H1 (cell line): ENCODE measurements around the gene MOCS3. TPM values are rescaled to one million over a fixed set of nuclear protein-coding genes. Genes with fewer than 3 reads are reported as not detected.

Experiments used
- CTCF ChIA-PET: fragments of 300-600 bp; sonication (Branson Sonifier 250); formaldehyde crosslinking; loops from one replicate; lab custom pipeline; 2021; ENCODE audit not compliant: partially characterized antibody; lab: Charles Lee
- POLR2A ChIA-PET: fragments of 300-600 bp; sonication (Branson Sonifier 250); formaldehyde crosslinking; loops from one replicate; lab custom pipeline; 2021; ENCODE audit warnings: inconsistent platforms; ENCODE audit not compliant: partially characterized antibody; lab: Charles Lee
- DNase-seq, 2 experiments: peaks; one replicate each; pipeline versions ENCODE4 v3.0.0 to v3.0.0-alpha.2; 2010 to 2022; ENCODE audit warnings: low spot score in 2 of 2, low read depth in 1 of 2, mixed read lengths in 1 of 2
- FAIRE-seq: peaks from 2 replicates; lab custom pipeline; 2011; peaks lifted over from hg19 to GRCh38; lab: Jason Lieb, UNC
- H2AFZ ChIP-seq: 2 replicates; pipeline ENCODE4 v1.8.1; 2012; ENCODE audit warnings: low read length, inconsistent platforms
- H2AK5ac ChIP-seq: 2 replicates; pipeline ENCODE4 v1.6.1; 2013; ENCODE audit warnings: low read depth, low read length
- H2BK120ac ChIP-seq: replicated peaks from 2 replicates; pipeline ENCODE3; 2013; ENCODE audit warnings: low read depth, low read length, inconsistent platforms
- H2BK12ac ChIP-seq: 2 replicates; pipeline ENCODE4 v1.6.1; 2013; ENCODE audit warnings: low read depth, low read length
- H2BK15ac ChIP-seq: 2 replicates; pipeline ENCODE4 v1.6.1; 2013; ENCODE audit warnings: low read length
- H2BK20ac ChIP-seq: 2 replicates; pipeline ENCODE4 v1.6.1; 2013; ENCODE audit warnings: low read length
- H2BK5ac ChIP-seq: 2 replicates; pipeline ENCODE4 v1.6.1; 2013; ENCODE audit warnings: low read depth, low read length
- H3K14ac ChIP-seq: 2 replicates; pipeline ENCODE4 v1.6.1; 2013; ENCODE audit warnings: inconsistent platforms; ENCODE audit not compliant: insufficient read length
- H3K18ac ChIP-seq: 2 replicates; pipeline ENCODE4 v1.6.1; 2013; ENCODE audit warnings: low read length; ENCODE audit errors: extremely low read depth
- H3K23ac ChIP-seq: 2 replicates; pipeline ENCODE4 v1.6.1; 2013; ENCODE audit warnings: inconsistent platforms; ENCODE audit not compliant: insufficient read length
- H3K23me2 ChIP-seq: 2 replicates; pipeline ENCODE4 v1.6.1; 2013; ENCODE audit warnings: low read depth, low read length
- H3K27ac ChIP-seq: 2 replicates; pipeline ENCODE4 v1.6.1; 2011; ENCODE audit warnings: low read depth, low read length, inconsistent platforms
- H3K27me3 ChIP-seq, 4 experiments: replicated peaks in 1 of 4; 1 replicate in 1 of 4; 2 replicates in 3 of 4; pipeline versions ENCODE4 v1.6.1 to v1.8.1; 2011 to 2013; ENCODE audit warnings: low read length in 3 of 4, mild to moderate bottlenecking in 3 of 4, inconsistent platforms in 2 of 4, mixed read lengths in 2 of 4, moderate library complexity in 1 of 4; ENCODE audit not compliant: control insufficient read depth in 3 of 4, insufficient read depth in 3 of 4; ENCODE audit errors: extremely low read depth in 1 of 4
- H3K36me3 ChIP-seq, 4 experiments: 2 replicates each; pipeline versions ENCODE4 v1.6.1 to v1.8.1; 2011 to 2013; ENCODE audit warnings: mild to moderate bottlenecking in 4 of 4, low read length in 3 of 4, moderate library complexity in 2 of 4, control low read depth in 1 of 4, inconsistent platforms in 1 of 4; ENCODE audit not compliant: insufficient read depth in 4 of 4, control insufficient read depth in 2 of 4
- H3K4ac ChIP-seq: replicated peaks from 2 replicates; pipeline ENCODE3; 2013; ENCODE audit warnings: low read length, low read depth, mixed read lengths, inconsistent platforms; ENCODE audit not compliant: insufficient read length
- H3K4me1 ChIP-seq, 4 experiments: replicated peaks in 1 of 4; 1 replicate in 1 of 4; 2 replicates in 3 of 4; pipeline versions ENCODE4 v1.6.1 to v1.8.1; 2011 to 2013; ENCODE audit warnings: low read length in 3 of 4, inconsistent platforms in 2 of 4, mixed read lengths in 1 of 4; ENCODE audit not compliant: insufficient read depth in 4 of 4, control insufficient read depth in 3 of 4
- H3K4me2 ChIP-seq, 2 experiments: 2 replicates each; pipeline versions ENCODE4 v1.6.1 to v1.8.1; 2011 to 2013; ENCODE audit warnings: low read depth in 2 of 2, low read length in 2 of 2, control low read depth in 1 of 2, inconsistent platforms in 1 of 2, mild to moderate bottlenecking in 1 of 2; ENCODE audit not compliant: insufficient read depth in 1 of 2
- H3K4me3 ChIP-seq, 4 experiments: fragments of 200-600, 300-600 bp in 1 of 4; sonication (generic), shearing (Covaris generic), sonication (Bioruptor Twin) in 1 of 4; 2 replicates each; pipeline versions ENCODE4 v1.5.1 to v1.8.1; 2011 to 2016; ENCODE audit warnings: low read length in 4 of 4, low read depth in 3 of 4, control low read depth in 2 of 4, inconsistent platforms in 2 of 4, mild to moderate bottlenecking in 2 of 4, mixed read lengths in 1 of 4, moderate library complexity in 1 of 4; ENCODE audit not compliant: insufficient read depth in 2 of 4; ENCODE audit errors: extremely low read depth in 1 of 4
- H3K56ac ChIP-seq: replicated peaks from 2 replicates; pipeline ENCODE3; 2013; ENCODE audit warnings: low read depth, mild to moderate bottlenecking, mixed read lengths, low read length, inconsistent platforms; ENCODE audit not compliant: insufficient read length
- H3K79me1 ChIP-seq: 2 replicates; pipeline ENCODE4 v1.6.1; 2013; ENCODE audit warnings: low read depth, low read length, control low read depth
- H3K79me2 ChIP-seq, 2 experiments: 2 replicates each; pipeline versions ENCODE4 v1.6.1 to v1.8.1; 2012 to 2013; ENCODE audit warnings: low read length in 2 of 2, mild to moderate bottlenecking in 2 of 2, inconsistent platforms in 1 of 2; ENCODE audit not compliant: insufficient read depth in 2 of 2, control insufficient read depth in 1 of 2
- H3K9ac ChIP-seq, 4 experiments: replicated peaks in 1 of 4; 1 replicate in 1 of 4; 2 replicates in 3 of 4; pipeline versions ENCODE4 v1.6.1 to v1.8.1; 2011 to 2013; ENCODE audit warnings: low read depth in 3 of 4, low read length in 3 of 4, control low read depth in 2 of 4, mild to moderate bottlenecking in 2 of 4, moderate library complexity in 2 of 4, inconsistent platforms in 1 of 4; ENCODE audit errors: extremely low read depth in 1 of 4
- H3K9me3 ChIP-seq, 2 experiments: 2 replicates each; pipeline versions ENCODE4 v1.6.1 to v1.8.1; 2012 to 2013; ENCODE audit warnings: mild to moderate bottlenecking in 2 of 2, moderate library complexity in 2 of 2, control low read depth in 1 of 2, inconsistent platforms in 1 of 2, low read depth in 1 of 2, low read length in 1 of 2, mixed read lengths in 1 of 2; ENCODE audit not compliant: insufficient read depth in 2 of 2
- H4K20me1 ChIP-seq, 2 experiments: replicated peaks in 1 of 2; 2 replicates each; pipeline versions ENCODE3 to v1.8.1; 2011 to 2013; ENCODE audit warnings: inconsistent platforms in 2 of 2, low read length in 2 of 2, mild to moderate bottlenecking in 1 of 2; ENCODE audit not compliant: insufficient read depth in 2 of 2, control insufficient read depth in 1 of 2
- H4K5ac ChIP-seq: 2 replicates; pipeline ENCODE4 v1.6.1; 2013; ENCODE audit warnings: low read length, low read depth, mixed read lengths, inconsistent platforms; ENCODE audit not compliant: insufficient read length
- H4K8ac ChIP-seq: 2 replicates; pipeline ENCODE4 v1.8.0; 2013; ENCODE audit warnings: mild to moderate bottlenecking, moderate library complexity, low read length, inconsistent platforms; ENCODE audit not compliant: insufficient read depth; ENCODE audit errors: extremely low read depth
- H4K91ac ChIP-seq: replicated peaks from 2 replicates; pipeline ENCODE3; 2013; ENCODE audit warnings: low read length, mixed read lengths, inconsistent platforms; ENCODE audit not compliant: insufficient read length
- BRCA1 ChIP-seq: IDR thresholded peaks from 2 replicates; pipeline ENCODE4 v1.6.1; 2012; ENCODE audit warnings: low read depth, low read length, improper control_type of control experiment
- CTBP2 ChIP-seq: IDR thresholded peaks from 2 replicates; pipeline ENCODE4 v1.7.0; 2011; ENCODE audit warnings: borderline replicate concordance, mild to moderate bottlenecking, moderate library complexity, mixed read lengths, low read length; ENCODE audit not compliant: insufficient read depth, insufficient read length
- FOSL1 ChIP-seq: IDR thresholded peaks from 2 replicates; pipeline ENCODE4 v1.6.1; 2011; ENCODE audit warnings: mild to moderate bottlenecking, low read depth, low read length, moderate library complexity; ENCODE audit not compliant: insufficient read depth
- GTF2F1 ChIP-seq: IDR thresholded peaks from 2 replicates; pipeline ENCODE4 v1.6.1; 2012; ENCODE audit warnings: low read depth, low read length, improper control_type of control experiment, borderline replicate concordance
- KDM5A ChIP-seq: fragments of 200-600 bp; IDR thresholded peaks from 2 replicates; pipeline ENCODE4 v1.7.1; 2012; ENCODE audit warnings: mild to moderate bottlenecking, low read length, inconsistent platforms, mixed read lengths
- POLR2A ChIP-seq, 2 experiments: IDR thresholded peaks; 1 replicate in 1 of 2; 2 replicates in 1 of 2; pipeline ENCODE4 v1.6.1; 2011; ENCODE audit warnings: low read depth in 2 of 2, low read length in 2 of 2, mild to moderate bottlenecking in 2 of 2; ENCODE audit errors: control extremely low read depth in 1 of 2
- RNF2 ChIP-seq: fragments of 200-900, 300-1000 bp; sonication (generic); IDR thresholded peaks from 2 replicates; pipeline ENCODE4 v1.7.1; 2016; ENCODE audit warnings: borderline replicate concordance, low read depth, mild to moderate bottlenecking, antibody characterized with exemption, low read length; ENCODE audit not compliant: poor library complexity, severe bottlenecking; ENCODE audit errors: missing control alignments
- RXRA ChIP-seq: IDR thresholded peaks from 2 replicates; pipeline ENCODE4 v1.6.1; 2011; ENCODE audit warnings: low read depth, mild to moderate bottlenecking, low read length, moderate library complexity; ENCODE audit not compliant: insufficient read depth
- SAP30 ChIP-seq: fragments of 300-600 bp; sonication (generic); IDR thresholded peaks from 2 replicates; pipeline ENCODE4 v1.7.1; 2012; ENCODE audit warnings: low read length, moderate library complexity, mild to moderate bottlenecking, inconsistent platforms; ENCODE audit not compliant: insufficient read depth, insufficient replicate concordance
- SP1 ChIP-seq: IDR thresholded peaks from 2 replicates; pipeline ENCODE4 v1.6.1; 2011; ENCODE audit warnings: low read depth, low read length
- SP4 ChIP-seq: IDR thresholded peaks from 2 replicates; pipeline ENCODE4 v1.6.1; 2012; ENCODE audit warnings: low read length, inconsistent platforms
- WGBS, 2 experiments: shearing (Covaris generic) in 1 of 2; methylation state at CpG; one replicate each; pipeline versions ENCODE4 v1.1.6 to v1.1.7; 2013 to 2015; ENCODE audit warnings: low lambda C conversion rate in 2 of 2, mixed read lengths in 2 of 2, inconsistent platforms in 1 of 2, low coverage in 1 of 2, missing lambda C conversion rate in 1 of 2; ENCODE audit not compliant: insufficient replicate concordance in 2 of 2, insufficient coverage in 1 of 2, insufficient read length in 1 of 2; ENCODE audit errors: extremely low coverage in 1 of 2, missing lambda C conversion rate in 1 of 2; 5-methylcytosine and 5-hydroxymethylcytosine counted together
- polyA plus RNA-seq, 7 experiments: library from polyadenylated mRNA; depleted of rRNA in 3 of 7; stranded (reverse) in 5 of 7; unstranded in 2 of 7; fragments of >200 nt in 5 of 7; fragments of 200-250 nt in 2 of 7; gene quantifications; 1 replicate in 5 of 7; 2 replicates in 1 of 7; 4 replicates in 1 of 7; pipeline versions ENCODE4 v1.2.1 to v1.2.3, GENCODE V29; 2011 to 2013; ENCODE audit warnings: missing spikeins in 2 of 7, mixed read lengths in 2 of 7
- total RNA-seq: library from RNA; stranded (reverse); fragmentation: NEBNext Ultra II Directional; extraction: Animal tissue kit (Norgen Biotek cat#: 25700); gene quantifications from 2 replicates; pipeline ENCODE4 v1.2.1, GENCODE V29; 2021
- TF ChIP-seq, protein P1 (sequence below): IDR thresholded peaks from 2 replicates; pipeline ENCODE4 v1.6.1; 2012; ENCODE audit warnings: inconsistent platforms

Gene MOCS3
- total and polyA plus RNA-seq, 2 of the 8 experiments (the other 6 are each of a cell fraction or from before 2014, with no cell fraction given): 6.2 to 6.3 TPM

DNA sequence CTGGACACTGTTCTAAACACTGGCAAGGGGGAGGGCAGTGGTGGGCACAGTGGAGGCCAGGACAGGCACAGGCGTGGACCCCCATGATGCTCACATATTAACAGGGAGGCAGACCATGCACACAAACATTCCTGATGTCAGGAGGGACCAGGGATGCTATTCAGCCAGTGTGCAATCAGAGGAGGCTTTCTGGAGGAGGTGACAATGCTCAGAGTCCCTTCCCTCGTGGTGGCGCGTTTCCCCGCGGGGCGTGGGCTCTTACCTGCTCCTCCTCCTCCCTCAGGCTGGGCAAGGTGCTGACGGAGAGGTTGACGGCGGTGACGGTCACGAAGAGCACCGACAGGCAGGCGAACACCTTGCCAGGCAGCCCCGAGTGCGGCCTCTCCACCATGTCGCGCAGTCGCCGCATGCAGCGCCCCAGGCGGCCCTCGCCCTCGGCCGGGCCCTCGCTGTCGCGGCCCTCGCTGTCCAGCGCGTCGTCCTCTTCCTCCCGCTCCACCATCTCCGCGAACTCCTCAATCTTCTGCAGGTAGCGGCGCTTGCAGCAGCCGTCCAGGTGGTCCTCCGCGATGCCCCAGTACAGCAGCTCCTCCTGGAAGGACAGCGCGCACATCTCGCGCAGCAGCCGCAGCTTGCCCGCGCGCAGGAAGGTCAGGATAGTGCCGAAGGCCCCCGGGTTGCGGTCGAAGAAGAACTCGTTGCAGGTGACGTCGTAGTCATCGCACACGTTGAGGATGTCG lies 50.9 kb downstream of the MOCS3 start:
- Histone ChIP-seq H4K91ac (no peak overlapping the region), H2AFZ (no peak overlapping the region), H3K56ac (no peak overlapping the region), H3K27me3 (no peaks in the 10 kb centered on the region), H3K4me1 (peaks cover 2 to 5% (median 3%) of the 10 kb centered on the region in 4 experiments; a peak in 6 of 7 replicates), H3K79me2 (no peaks in the 10 kb centered on the region), H3K4me2 (no peak overlapping the region), H4K20me1 (no peaks in the 10 kb centered on the region), H2BK20ac (no peak overlapping the region), H3K18ac (no peak overlapping the region), H3K4me3 (no peak overlapping the region), H3K14ac (no peak overlapping the region), H3K23me2 (no peaks in the 10 kb centered on the region), H3K79me1 (no peaks in the 10 kb centered on the region), H4K5ac (no peak overlapping the region), H3K27ac (no peak overlapping the region), H3K36me3 (no peaks in the 10 kb centered on the region), H3K23ac (no peak overlapping the region), H3K4ac (no peak overlapping the region), H2BK120ac (no peak overlapping the region), H3K9ac (no peak overlapping the region), H3K9me3 (no peaks in the 10 kb centered on the region), H2BK15ac (no peak overlapping the region), H2BK12ac (no peak overlapping the region), H4K8ac (no peak overlapping the region), H2BK5ac (no peak overlapping the region), H2AK5ac (no peak overlapping the region)
- FAIRE-seq: no peak
- 93% methylated on average over 49 of the region's 58 CpGs; no CpG with 5 or more reads in 1 of the 2 experiments for WGBS, 2 experiments
- POLR2A ChIA-PET: no interaction called here
- DNase-seq: no peak
- CTCF ChIA-PET: interaction anchor here (0.6 to 1.0 kb wide), 2 partner anchors 12 to 163 kb away, joined by 3 to 5 read pairs; no protein-coding TSS in a partner anchor
- TF ChIP-seq RXRA: no peak
- TF ChIP-seq KDM5A: no peak
- no peak for TF ChIP-seq RNF2
- no peak for TF ChIP-seq SP4
- no peak for TF ChIP-seq GTF2F1
- TF ChIP-seq, protein P1, sequence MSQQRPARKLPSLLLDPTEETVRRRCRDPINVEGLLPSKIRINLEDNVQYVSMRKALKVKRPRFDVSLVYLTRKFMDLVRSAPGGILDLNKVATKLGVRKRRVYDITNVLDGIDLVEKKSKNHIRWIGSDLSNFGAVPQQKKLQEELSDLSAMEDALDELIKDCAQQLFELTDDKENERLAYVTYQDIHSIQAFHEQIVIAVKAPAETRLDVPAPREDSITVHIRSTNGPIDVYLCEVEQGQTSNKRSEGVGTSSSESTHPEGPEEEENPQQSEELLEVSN: no peak
- TF ChIP-seq BRCA1: no peak
- TF ChIP-seq POLR2A (IDR thresholded peaks at IDR 0.05; ENCODE audit: control extremely low read depth in 1 of 2, low read depth in 2 of 2, low read length in 2 of 2): no peak
- TF ChIP-seq FOSL1: no peak
- TF ChIP-seq SAP30: no peak
- TF ChIP-seq CTBP2: no peak
- no peak for TF ChIP-seq SP1
